HL-60 (cell line): Measurements from ENCODE around the gene PWP1.

Experiments
- GABPA ChIP-seq: IDR thresholded peaks from 2 replicates; pipeline ENCODE4 v1.6.1; 2012; ENCODE audit warnings: low read depth
- POLR2AphosphoS5 ChIP-seq: IDR thresholded peaks from 2 replicates; pipeline ENCODE4 v1.6.1; 2012; ENCODE audit warnings: low read depth
- TF ChIP-seq, protein P1 (sequence below): IDR thresholded peaks from one replicate; pipeline ENCODE4 v1.5.1; 2011; ENCODE audit warnings: low read length, control low read depth, inconsistent platforms; ENCODE audit not compliant: insufficient read depth
- TF ChIP-seq, protein P2 (sequence below): IDR thresholded peaks from 2 replicates; pipeline ENCODE4 v1.6.1; 2012; ENCODE audit warnings: low read depth; ENCODE audit not compliant: insufficient replicate concordance

- TF ChIP-seq, protein P1, sequence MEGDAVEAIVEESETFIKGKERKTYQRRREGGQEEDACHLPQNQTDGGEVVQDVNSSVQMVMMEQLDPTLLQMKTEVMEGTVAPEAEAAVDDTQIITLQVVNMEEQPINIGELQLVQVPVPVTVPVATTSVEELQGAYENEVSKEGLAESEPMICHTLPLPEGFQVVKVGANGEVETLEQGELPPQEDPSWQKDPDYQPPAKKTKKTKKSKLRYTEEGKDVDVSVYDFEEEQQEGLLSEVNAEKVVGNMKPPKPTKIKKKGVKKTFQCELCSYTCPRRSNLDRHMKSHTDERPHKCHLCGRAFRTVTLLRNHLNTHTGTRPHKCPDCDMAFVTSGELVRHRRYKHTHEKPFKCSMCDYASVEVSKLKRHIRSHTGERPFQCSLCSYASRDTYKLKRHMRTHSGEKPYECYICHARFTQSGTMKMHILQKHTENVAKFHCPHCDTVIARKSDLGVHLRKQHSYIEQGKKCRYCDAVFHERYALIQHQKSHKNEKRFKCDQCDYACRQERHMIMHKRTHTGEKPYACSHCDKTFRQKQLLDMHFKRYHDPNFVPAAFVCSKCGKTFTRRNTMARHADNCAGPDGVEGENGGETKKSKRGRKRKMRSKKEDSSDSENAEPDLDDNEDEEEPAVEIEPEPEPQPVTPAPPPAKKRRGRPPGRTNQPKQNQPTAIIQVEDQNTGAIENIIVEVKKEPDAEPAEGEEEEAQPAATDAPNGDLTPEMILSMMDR, result no peak
- TF ChIP-seq GABPA (no peak), POLR2AphosphoS5 (no peak)
- TF ChIP-seq, protein P2, sequence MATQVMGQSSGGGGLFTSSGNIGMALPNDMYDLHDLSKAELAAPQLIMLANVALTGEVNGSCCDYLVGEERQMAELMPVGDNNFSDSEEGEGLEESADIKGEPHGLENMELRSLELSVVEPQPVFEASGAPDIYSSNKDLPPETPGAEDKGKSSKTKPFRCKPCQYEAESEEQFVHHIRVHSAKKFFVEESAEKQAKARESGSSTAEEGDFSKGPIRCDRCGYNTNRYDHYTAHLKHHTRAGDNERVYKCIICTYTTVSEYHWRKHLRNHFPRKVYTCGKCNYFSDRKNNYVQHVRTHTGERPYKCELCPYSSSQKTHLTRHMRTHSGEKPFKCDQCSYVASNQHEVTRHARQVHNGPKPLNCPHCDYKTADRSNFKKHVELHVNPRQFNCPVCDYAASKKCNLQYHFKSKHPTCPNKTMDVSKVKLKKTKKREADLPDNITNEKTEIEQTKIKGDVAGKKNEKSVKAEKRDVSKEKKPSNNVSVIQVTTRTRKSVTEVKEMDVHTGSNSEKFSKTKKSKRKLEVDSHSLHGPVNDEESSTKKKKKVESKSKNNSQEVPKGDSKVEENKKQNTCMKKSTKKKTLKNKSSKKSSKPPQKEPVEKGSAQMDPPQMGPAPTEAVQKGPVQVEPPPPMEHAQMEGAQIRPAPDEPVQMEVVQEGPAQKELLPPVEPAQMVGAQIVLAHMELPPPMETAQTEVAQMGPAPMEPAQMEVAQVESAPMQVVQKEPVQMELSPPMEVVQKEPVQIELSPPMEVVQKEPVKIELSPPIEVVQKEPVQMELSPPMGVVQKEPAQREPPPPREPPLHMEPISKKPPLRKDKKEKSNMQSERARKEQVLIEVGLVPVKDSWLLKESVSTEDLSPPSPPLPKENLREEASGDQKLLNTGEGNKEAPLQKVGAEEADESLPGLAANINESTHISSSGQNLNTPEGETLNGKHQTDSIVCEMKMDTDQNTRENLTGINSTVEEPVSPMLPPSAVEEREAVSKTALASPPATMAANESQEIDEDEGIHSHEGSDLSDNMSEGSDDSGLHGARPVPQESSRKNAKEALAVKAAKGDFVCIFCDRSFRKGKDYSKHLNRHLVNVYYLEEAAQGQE, result no peak
These were observed 1.4 kb upstream of the PWP1 start for GRCh38 chr12:107684029-107684795.
